Adrenal gland (tissue), 12 donors: Measurements from ENCODE around the gene ABCA1. TPM values are rescaled to one million over a fixed set of nuclear protein-coding genes. Genes with fewer than 3 reads are reported as not detected.
A peak's percentile ranks its signal among the peaks of the same experiment; 100 is the strongest.

ENCODE experiments used
- DNase-seq, 7 donors: peaks; one replicate each; pipeline ENCODE4 v3.0.0-alpha.2; 2019 to 2020
- H3K27ac ChIP-seq, 5 donors: fragments of 200-600 bp; sonication (generic) in 4 of 5; 1 replicate in 3 of 5; 2 replicates in 2 of 5; pipeline versions ENCODE4 v1.5.1 to v1.8.0; 2016 to 2020; ENCODE audit warnings: mild to moderate bottlenecking in 1 of 5
- H3K27me3 ChIP-seq: fragments of 200-600 bp; 2 replicates; pipeline ENCODE4 v1.8.0; 2021
- H3K36me3 ChIP-seq, 2 donors: fragments of 200-600 bp; replicated peaks in 1 of 2; 1 replicate in 1 of 2; 2 replicates in 1 of 2; pipeline versions ENCODE4 v1.5.1 to v1.8.0; 2018 to 2022
- H3K4me1 ChIP-seq, 2 donors: fragments of 200-600 bp; replicated peaks in 1 of 2; 1 replicate in 1 of 2; 2 replicates in 1 of 2; pipeline versions ENCODE4 v1.5.1 to v1.8.0; 2018 to 2021
- H3K4me3 ChIP-seq, 4 donors: fragments of 200-600 bp; sonication (generic) in 3 of 4; one replicate each; pipeline ENCODE4 v1.5.1; 2016 to 2018
- H3K9me3 ChIP-seq, 3 donors: fragments of 200-600 bp; sonication (generic) in 1 of 3; replicated peaks in 1 of 3; 1 replicate in 2 of 3; 2 replicates in 1 of 3; pipeline versions ENCODE4 v1.5.1 to v1.8.0; 2016 to 2021
- CTCF ChIP-seq, 6 experiments: fragments of 450-650 bp in 4 of 6; fragments of 200-600 bp in 2 of 6; sonication (generic) in 1 of 6; IDR thresholded peaks; 1 replicate in 5 of 6; 2 replicates in 1 of 6; pipeline versions ENCODE4 v1.5.1 to v1.8.0; 2016 to 2021; ENCODE audit warnings: antibody characterized with exemption in 6 of 6, mild to moderate bottlenecking in 2 of 6, moderate library complexity in 1 of 6
- POLR2A ChIP-seq, 2 donors: fragments of 450-650 bp; IDR thresholded peaks; one replicate each; pipeline ENCODE4 v1.6.1; 2017; ENCODE audit warnings: antibody characterized with exemption in 2 of 2, mild to moderate bottlenecking in 2 of 2, moderate library complexity in 1 of 2
- WGBS, 4 donors: extraction: QIAGEN DNeasy Blood & Tissue Kit in 2 of 4; methylation state at CpG; one replicate each; pipeline versions ENCODE4 v1.1.5 to v1.1.7; 2013 to 2017; 5-methylcytosine and 5-hydroxymethylcytosine counted together
- intact Hi-C, 2 donors: fragments of 100-400 bp; cut with DNase I; formaldehyde crosslinking; loops; one replicate each; pipeline versions ENCODE4 v1.14.1 to v1.15.0; 2022 to 2023
- polyA plus RNA-seq, 3 donors: library from polyadenylated mRNA; stranded (reverse); fragments of 200-250 nt in 2 of 3; fragments of 350-450 nt in 1 of 3; fragmentation: Illumina TruSeq in 1 of 3; extraction: RNeasy Lipid Tissue Mini Kit (QIAGEN cat#74804) in 1 of 3; gene quantifications; one replicate each; pipeline ENCODE4 v1.2.3, GENCODE V29; 2013 to 2014
- total RNA-seq, 9 donors: library from RNA; depleted of rRNA in 4 of 9; stranded (reverse); fragments of >200 nt in 4 of 9; fragments of 120-200 nt in 1 of 9; fragmentation: NEBNext Ultra II Directional in 1 of 9; extraction: Animal tissue kit (Norgen Biotek cat#: 25700) in 1 of 9; gene quantifications; one replicate each; pipeline versions ENCODE4 v1.1.0 to v1.2.4, GENCODE V29; 2013 to 2023
- donor health status: healthy with polysubstance abuse.
- donor health status: Bipolar disorder and iron deficiency.
- donor health status: DM: yes; HTN: yes; CAD: no.
- donor health status: DM: no; HTN: no; CAD: no.
- donor health status: DM: no; HTN: no; CAD: no.
- donor health status: DM: yes; HTN: yes; CAD: no.

The ABCA1 gene
- total and polyA plus RNA-seq, 12 donors = 26.8 to 446 (median 134) TPM

DNA sequence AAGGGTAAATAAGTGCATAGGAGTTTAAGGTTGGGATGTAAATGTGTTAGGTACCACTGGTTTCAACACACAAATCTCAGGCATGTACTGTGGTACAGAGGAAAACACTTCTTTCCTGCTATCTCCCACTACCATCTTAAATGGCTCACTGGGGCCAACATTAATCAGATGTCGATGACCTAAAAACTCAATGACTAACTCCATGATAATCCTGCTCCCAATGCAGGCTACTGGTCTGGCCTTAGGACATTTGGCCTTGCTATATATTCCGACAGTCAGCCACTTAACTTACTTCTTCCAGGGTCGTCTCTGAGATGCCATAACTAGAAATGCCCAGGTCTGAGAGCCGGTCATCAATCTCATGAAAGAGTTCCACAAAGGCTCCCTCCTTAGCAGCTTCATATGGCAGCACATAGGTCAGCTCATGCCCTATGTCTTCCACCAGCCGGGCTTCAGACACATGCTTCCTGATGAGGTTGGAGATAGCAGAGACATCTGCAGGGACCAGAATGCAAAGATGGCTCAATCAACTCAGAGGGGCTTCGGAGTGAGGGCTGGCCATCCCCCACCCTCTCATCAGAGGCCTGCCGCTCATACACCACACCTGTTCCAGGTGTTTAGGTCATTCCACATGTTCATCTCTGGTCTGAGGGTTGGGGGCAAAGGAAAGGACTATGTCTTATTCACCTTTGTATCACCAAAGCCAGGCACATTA, 111.9 kb downstream of the ABCA1 start:
- Histone ChIP-seq H3K4me3 (no peak overlapping the region), H3K9me3 (no peaks in the 10 kb centered on the region), H3K4me1 (peaks cover 0 to 15% of the 10 kb centered on the region in 2 donors), H3K36me3 (peaks cover 0 to 93% of the 10 kb centered on the region in 2 donors), H3K27ac (peak overlapping the region in 1 of 5 donors; percentile 51), H3K27me3 (no peaks in the 10 kb centered on the region)
- intact Hi-C loops = no loop called here
- WGBS, 4 donors = 77 to 82% (median 81%) methylated on average over 6 to 7 of the region's 7 CpGs
- no peak for DNase-seq
- TF ChIP-seq CTCF (IDR thresholded peaks at IDR 0.05) (no peak), POLR2A (IDR thresholded peaks at IDR 0.05) (no peak)

DNA sequence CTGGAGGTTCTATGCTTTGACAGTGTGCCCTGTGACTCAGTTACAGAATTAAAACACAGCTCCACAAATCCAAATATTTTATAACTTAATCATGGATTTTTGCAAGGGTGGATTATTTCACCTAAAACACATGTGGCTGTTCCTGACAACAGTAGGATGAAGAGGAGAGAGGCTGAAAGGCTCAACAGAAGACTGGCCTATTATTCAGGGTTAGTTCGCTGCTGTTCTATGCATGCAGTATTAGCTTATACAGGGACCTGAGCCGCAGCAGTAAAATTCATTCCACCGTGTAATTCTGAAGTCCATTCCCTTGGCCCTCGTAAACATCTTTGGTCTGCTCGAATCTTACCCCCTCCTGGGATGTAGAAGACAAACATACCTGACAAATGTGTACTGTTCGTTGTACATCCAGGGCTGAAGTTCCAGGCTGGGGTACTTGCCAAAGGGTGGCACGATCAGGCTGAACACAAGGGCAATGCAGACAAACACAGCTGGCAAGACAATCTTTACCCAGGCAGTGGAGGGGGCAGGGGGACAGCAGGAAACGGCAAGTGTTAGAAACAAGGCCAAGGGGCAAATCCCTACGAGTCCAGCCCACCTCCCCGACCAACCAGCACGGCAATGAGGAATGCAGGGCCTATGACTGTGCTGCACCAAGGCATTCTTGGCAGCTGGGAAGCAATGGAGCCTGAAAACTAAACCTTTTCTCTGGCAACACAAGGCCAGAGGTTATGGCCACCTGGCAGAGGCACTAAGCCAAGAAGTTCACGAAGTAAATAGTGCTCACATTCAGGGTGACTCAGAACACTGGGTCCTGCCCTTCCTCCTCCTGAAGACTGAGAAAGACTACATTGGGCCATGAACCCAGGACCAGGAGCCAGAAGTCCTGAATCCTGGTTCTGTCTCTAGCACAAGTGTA, 117.3 kb downstream of the ABCA1 start:
- H3K4me1 ChIP-seq = peaks cover 0 to 26% of the 10 kb centered on the region in 2 donors
- no peak for TF ChIP-seq CTCF (IDR thresholded peaks at IDR 0.05)
- no peak for TF ChIP-seq POLR2A (IDR thresholded peaks at IDR 0.05)
- no peaks in the 10 kb centered on the region for H3K9me3 ChIP-seq
- 41 to 54% (median 50%) methylated on average over 10 to 12 of the region's 12 CpGs for WGBS, 4 donors
- no peaks in the 10 kb centered on the region for H3K27me3 ChIP-seq
- H3K27ac ChIP-seq = peak overlapping the region in 4 of 5 donors; percentile 52 to 84 (median 57)
- no peak overlapping the region for H3K4me3 ChIP-seq
- peaks cover 0 to 90% of the 10 kb centered on the region in 2 donors for H3K36me3 ChIP-seq
- intact Hi-C loops = no loop called here
- peak; percentile 68 to 94 (median 88) for DNase-seq

DNA sequence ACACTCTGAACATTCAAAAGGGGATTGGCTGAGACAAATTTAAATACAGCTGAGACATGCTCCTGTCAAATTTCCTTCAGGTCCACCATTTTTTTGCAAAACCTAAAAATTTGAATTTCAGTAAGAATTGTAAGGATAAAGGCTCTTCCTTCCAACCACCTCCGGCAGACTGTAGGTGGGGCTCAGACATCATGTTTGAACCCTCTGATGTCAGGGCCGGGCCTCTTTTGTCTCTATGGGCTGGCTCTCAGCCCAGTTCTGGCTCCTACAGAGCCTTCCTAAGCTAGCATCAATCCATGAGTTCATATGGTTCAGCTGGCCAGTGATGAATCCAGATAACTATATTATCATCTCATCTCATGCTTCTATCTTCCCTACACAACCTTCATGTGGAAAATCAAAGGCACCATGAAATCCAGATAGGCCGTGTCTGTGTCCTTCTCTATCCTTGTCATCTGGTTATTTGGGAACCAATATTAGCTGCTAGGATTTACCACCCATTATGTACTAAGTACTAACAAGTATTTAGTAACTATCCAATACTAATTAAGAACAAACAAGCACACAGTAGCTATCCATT, 119.8 kb downstream of the ABCA1 start:
- Histone ChIP-seq H3K4me3 (no peak overlapping the region), H3K9me3 (no peaks in the 10 kb centered on the region), H3K27ac (peak overlapping the region in 3 of 5 donors; percentile 21 to 47 (median 38)), H3K36me3 (peaks cover 0 to 90% of the 10 kb centered on the region in 2 donors), H3K27me3 (no peaks in the 10 kb centered on the region), H3K4me1 (peaks cover 0 to 26% of the 10 kb centered on the region in 2 donors)
- WGBS, 4 donors = 40 to 45% (median 44%) methylated on average over 3 of the region's 3 CpGs
- peak in 2 of 6 experiments; percentile 19 to 29 for TF ChIP-seq CTCF (IDR thresholded peaks at IDR 0.05)
- no peak for TF ChIP-seq POLR2A (IDR thresholded peaks at IDR 0.05)
- intact Hi-C loops = no loop called here
- peak in 2 of 7 donors; percentile 54 to 56 for DNase-seq

- intact Hi-C loops = no loop called here
- Histone ChIP-seq H3K9me3 (no peaks in the 10 kb centered on the region), H3K27ac (peak overlapping the region in 2 of 5 donors; percentile 15 to 51), H3K4me3 (no peak overlapping the region), H3K4me1 (peaks cover 0 to 19% of the 10 kb centered on the region in 2 donors), H3K27me3 (no peaks in the 10 kb centered on the region), H3K36me3 (peaks cover 0 to 97% of the 10 kb centered on the region in 2 donors)
- 82 to 100% (median 97%) methylated on average over 1 to 2 of the region's 2 CpGs for WGBS, 4 donors
- TF ChIP-seq CTCF (IDR thresholded peaks at IDR 0.05) (no peak), POLR2A (IDR thresholded peaks at IDR 0.05) (no peak)
- DNase-seq = no peak
These were observed 122.5 kb downstream of the ABCA1 start for GRCh38 chr9:104805441-104805840.
